Effector CD4-positive, alpha-beta T cell (primary cell): Measurements from ENCODE around the gene MEX3D.
"Not testable (repeated sequence)": the region's sequence is repeated elsewhere in the genome, so short reads cannot be mapped to it uniquely, and the experiment has no call there.

ENCODE experiments used
- DNase-seq: peaks from one replicate; pipeline ENCODE4 v3.0.0-alpha.2; 2020

The MEX3D gene

DNA sequence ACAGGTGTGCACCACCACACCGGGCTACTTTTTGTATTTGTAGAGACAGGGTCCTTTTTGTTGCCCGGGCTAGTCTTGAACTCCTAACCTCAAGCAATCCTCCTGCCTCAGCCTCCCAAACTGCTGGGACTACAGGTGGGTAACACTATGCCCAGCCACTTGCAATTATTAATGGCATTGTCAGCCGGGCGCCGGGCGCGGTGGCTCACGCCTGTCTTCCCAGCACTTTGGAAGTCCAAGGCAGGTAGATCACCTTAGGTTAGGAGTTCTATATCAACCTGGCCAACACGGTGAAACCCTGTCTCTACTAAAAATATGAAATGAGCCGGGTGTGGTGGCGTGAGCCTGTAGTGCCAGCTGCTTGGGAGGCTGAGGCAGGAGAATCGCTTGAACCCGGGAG lies 2.7 kb upstream of the MEX3D start:
- DNase-seq: no peak

DNA sequence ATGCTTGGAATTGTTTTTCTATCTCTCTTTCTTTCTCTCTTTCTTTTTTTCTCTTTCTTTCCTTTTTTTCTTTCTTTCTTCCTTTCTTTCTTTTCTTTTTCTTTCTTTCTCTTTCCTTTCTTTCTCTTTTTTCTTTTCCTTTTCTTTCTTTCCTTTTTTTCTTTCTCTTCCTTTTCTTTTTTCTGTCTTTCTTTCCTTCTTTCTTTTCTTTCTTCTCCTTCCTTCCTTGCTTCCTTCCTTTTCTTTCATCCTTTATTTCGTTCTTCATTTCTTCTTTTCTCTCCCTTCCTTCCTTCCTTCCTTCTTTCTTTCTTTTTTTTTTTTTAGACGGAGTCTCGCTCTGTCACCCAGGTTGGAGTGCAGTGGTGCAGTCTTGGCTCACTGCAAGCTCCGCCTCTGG lies 1.9 kb upstream of the MEX3D start:
- no peak for DNase-seq

DNA sequence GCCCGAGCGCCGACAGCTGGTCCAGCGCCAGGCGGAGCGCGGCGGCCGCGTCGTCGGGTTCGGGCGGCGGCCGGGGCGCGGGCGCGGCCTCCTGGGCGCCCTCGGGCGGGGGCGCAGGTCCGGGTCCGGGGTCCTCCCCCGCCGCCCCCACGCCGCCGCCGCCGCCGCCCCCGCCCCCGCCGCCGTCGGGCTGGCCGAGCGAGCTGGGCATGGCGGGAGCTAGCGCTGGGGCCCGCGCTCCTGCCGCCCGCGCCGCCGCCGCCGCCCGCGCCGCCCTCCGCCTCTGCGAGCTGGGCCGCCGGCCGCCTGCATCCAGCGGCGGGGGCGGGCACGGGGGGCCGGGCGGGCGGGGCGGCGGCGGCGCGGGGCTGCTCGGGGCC lies 287 bp downstream of the MEX3D start:
- DNase-seq: no peak

DNA sequence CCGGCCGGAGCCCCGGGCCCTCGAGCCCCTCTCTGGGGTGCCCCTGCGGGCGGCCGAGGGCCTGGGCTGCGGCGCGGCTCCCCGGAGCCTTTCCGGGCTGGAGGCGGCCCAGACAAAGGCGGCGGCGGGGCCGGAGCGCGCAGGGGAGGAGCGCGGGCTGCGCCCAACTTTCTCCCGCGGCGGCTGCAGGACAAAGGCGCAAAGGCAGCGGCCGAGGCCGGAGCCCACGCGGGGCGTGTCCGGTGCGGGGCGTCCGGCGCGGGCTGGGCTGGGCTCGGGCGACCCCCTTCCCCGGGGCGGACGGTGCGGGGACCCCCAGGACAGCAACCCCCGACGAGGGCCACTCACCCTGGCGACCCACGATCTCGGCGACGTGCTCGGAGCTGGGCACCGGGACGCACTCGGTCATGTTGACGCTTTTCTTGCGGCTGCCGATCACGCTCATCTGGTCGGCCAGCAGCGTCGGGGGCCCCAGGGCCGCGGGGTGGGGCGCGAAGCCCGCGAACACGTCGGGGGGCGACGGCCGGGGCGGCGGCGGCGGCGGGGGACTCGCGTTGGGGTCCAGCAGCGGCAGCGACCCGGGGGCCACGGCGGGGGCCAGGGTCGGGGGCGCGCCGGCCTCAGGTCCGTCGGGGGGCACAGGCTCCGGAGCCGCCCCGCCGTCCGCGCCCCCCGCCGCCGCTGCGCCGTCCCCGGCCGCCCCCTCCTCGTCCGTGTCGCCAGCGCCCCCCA lies 843 bp downstream of the MEX3D start:
- DNase-seq: no peak

DNA sequence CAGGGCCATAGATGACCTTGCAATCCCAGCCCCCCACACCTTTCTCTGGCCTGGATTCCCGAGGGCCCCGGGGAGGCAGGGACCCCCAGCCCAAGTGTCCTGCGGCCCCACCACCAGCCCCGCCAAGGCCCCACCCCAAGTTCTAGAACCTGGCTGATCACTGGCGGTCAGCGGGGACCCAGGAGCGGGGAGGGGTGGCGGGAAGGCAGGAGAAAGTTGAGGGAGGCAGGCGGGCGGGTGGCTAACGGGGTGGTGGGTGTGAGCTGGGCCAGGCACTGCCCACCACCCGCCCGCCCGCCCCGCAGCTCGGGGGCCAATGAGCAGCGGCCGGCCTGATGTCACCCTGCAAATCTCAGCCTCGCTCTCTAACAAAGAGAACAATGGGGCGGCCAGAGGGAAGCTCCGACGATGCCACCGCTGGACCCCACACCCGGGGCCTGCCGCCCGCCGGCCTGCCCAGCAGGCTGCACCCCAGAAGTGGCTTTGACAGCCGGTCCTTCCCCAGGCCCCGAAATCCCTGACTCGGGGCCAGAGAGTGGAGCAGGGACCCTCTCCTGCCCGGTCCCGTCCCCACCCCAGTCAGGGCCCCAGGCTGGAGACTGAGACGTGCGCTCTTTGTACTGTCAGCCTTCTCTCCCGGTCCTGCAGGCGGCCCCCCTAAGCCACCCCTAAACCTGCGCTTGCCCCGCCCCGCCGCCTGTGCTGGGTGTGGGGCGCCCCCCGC lies 1.6 kb downstream of the MEX3D start:
- no peak for DNase-seq

DNA sequence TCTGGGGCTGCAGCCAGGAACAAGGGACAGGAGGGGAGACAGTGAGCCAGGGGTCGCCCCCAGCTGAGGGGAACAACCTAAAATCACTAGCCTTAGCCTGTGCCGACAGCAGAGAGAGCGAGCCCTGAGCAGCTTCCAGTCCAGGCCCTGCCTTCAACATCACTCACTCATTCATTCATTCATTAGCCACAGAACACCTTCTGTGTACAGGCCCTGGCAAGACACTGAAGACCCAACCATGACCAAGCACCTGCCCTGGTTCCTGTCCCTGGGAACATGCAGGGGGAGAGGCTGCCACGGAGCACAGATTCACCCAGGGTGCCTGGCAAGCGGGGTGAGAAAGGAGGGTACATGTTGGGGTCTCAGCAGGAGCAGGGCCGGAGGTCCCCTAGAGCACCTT lies 4.9 kb downstream of the MEX3D start:
- DNase-seq: no peak

DNA sequence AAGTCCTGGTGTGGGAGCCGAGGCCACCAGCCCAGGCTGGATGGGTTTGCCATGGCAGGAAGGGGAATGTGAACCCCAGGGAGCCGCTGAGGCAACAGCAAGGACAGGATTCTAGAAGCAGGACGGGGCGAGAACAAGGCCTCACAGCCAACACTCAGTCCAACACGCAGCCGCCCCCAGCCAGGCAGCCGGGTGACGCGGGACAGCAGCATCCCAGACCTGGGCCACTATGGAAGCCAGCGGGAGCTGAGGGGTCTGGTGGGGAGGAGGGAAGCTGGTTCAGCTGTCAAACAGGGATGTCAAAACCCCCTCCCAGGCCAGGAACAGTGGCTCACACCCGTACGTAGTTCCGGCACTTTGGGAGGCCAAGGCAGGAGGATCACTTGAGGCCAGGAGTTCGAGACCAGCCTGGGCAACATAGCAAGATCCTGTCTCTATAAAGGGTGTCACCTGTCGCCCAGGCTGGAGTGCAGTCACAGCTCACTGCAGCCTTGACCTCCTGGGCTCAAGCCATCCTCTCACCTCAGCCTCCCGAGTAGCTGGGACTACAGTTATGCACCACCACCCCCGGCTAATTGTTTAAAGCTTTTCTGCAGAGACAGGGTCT lies 6.8 kb downstream of the MEX3D start:
- no peak for DNase-seq

DNA sequence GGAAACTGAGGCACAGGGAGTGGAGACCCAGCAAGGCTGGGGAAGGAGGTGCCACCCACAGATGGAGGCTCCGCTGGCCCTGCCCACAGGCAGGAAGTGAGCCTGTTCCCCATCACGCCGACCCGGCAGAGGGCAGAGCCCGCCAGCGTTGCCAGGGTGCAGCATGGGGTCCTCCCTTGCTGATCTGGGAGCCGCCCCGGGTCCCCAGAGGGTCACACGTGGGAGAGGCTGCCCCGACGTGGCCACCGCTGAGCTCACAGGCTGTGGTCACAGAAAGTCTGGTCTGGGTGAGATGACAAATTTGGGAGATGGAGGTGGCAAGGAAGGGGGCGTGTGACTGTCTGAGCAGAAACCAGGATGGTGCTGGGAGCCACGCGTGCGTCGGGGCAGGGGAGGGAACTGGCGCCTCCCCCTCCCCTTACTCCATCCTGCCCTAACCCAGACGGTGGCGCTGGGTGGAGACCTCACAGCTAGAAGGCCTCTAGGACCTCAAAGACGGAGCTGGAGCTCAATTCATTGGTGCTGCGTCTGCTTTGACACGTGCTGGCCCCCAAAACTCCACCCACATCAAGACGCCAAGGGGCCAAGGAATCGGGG lies 7.7 kb downstream of the MEX3D start:
- DNase-seq: no peak

DNA sequence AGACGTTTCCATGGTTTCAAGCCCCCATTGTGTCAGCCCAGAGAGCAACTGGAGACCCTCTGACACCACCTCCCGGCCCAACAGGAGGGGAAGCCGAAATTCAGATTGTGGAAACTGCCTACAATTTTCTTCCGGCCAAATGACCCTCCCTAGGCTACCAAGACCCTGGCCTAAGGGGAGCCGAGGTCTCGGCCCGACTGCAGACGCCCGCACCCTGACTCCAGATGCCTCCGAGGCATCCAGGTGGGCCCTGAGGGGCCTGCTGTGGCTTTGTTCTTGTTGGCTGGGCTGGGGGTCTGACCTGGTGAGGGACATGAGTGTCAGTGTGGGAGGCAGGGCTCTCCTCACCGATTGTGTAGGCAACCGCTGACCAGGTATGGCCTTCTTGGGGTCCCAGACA lies 9.6 kb downstream of the MEX3D start:
- DNase-seq: no peak

DNA sequence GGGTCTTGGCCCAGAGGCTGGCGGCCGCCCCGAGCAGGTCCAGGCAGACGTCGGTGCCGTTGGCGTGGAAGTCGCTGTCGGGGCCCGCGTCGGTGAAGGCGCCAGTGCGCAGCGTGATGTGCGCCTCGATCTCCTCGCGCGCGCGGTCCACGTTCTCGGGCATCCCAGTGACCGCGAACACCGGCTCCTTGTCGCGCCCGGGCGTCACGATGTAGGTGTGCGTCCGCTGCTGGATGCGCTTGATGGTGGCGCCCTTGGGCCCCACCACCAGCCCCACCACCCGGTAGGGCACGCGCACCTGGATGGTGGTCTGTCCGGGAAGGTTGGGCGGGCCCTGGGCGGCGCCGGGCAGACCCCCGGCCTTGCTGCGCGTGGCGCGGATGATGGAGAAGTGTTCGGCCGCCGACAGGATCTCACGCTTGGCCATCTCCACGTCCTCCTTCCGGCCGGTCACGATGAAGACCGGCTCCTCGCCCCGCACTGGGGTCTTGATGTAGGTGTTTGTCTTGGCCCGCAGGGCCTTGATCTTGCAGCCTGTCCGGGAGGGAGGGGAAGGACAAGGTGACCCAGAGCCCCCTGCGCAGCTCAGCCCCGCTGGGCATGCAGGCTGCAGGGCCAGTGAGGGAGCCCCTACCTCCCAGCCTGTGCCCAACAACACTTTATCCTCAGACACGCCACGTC lies 11.6 kb downstream of the MEX3D start:
- DNase-seq: no peak

DNA sequence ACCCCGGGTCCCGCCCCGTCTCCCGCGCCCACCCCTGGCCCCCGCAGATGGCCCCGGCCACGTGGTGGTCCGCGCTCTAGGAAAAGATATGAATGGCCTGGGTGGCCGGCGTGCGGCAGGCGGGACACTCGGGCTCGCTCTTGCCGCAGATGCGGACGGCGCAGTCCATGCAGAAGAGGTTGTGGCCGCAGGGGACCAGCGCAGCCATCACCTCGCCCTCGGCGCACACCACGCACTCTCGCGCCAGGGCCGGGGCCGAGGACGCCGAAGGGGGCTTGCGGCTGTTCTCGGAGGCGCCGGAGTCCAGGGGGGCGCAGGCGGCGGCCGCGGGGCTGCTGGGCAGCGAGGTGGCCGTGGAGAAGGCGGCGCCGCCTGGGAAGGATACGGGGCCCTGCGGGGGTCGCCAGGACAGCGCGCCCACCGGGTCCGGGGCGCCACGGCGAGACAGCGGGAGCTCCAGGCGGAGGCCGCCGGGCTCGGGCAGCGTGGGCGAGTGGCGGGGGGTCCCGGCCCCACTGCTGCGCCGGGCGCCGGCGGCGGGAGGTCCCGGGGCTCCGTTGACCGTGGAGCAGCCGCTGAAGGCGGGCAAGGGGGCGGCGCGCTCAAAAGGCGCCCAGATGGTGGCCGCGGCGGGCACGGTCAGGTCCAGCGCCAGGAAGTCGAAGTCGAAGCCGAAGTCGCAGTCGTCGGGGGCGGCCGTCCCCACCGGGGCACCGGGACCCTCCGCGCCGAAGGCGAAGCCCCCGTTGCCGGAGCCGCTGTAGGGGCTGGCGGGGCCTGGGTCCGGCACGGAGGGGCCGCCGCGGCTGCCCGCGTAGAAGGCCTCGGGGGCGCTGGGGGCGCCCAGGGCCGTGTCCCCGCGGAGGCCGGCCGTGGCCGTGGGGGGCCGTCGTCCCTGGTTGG lies 12.4 kb downstream of the MEX3D start:
- no peak for DNase-seq

DNA sequence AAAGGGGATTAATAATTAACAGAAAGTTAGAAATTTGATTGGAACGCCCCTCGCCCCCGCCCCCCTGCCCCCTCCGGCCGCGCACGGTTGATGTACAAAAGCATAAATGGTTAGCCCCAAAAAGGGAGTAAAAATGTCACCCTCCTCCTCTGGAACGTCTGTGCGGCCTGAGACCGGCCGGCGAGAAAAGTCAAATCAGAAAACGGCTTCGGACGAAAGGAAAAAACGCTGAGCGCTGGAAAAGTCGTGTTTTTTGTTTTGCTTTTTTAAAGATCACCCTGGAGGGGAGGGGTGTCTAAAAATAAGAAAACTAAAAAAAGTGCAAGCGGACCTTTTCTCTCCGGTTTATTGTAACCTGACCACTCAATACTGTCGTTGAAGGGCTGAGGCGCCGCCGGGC lies 13.2 kb downstream of the MEX3D start:
- DNase-seq: no peak

DNA sequence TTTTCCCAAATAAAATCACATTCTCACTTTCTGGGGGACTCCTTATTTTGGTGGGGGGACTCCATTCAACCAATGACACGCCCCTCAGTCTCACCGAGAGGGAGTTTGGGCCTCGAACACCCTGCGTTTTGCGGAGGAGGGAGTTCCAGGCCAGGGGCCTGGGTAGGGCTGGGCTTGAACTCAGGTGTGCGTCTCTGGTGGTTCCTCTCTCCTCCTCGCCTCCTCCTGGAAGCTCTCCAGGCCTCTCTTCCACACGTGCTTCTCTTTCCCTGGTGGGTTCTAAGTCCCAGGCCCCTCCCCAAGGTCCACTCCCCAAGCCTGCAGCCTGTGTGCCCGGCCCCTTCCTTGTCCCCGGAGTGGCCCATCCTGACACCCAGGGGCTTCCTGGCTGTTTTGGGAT lies 14.7 kb downstream of the MEX3D start:
- no peak for DNase-seq

DNA sequence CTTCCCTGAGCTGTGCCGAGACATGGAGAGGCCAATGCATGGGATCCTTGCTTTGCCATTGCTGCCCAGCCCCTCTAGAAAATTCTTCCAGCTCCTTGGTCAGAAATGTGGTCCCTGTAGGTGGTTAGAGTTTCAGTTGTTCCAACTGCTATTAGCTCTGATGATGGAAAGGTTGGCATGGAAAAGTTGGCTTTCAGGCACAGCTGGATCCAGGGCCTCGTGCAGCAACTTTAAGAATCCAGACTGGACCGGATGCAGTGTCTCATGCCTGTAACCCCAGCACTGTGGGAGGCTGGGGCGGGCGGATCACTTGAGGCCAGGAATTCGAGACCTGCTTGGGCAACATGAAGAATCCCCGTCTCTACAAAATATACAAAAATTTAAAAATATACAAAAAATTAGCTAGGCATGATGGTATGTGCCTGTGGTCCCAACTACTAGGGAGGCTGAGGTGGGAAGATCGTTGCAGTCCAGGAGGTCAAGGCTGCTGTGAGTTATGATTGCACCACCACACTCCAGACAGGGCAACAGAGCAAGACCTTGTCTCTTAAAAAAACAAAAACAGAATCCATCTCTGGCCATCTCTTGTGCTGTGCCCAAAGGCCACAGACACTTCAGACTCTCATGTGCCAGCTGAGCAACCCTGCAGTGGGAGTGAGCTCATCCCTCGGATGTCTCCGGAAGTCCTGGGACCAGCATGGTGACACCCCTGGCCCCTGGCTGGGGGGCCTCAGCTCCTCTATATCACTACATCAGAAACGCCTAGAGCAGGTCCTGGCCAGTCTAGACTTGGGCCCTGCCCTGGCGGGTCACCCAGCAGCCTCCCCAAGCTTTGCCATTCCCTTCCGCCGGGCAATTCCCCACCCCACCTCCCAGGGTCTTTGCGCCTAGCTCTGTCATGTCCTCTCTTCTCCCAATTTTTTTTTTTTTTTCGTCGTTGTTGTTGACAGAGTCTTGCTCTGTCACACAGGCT lies 16.8 kb downstream of the MEX3D start:
- DNase-seq: no peak

DNA sequence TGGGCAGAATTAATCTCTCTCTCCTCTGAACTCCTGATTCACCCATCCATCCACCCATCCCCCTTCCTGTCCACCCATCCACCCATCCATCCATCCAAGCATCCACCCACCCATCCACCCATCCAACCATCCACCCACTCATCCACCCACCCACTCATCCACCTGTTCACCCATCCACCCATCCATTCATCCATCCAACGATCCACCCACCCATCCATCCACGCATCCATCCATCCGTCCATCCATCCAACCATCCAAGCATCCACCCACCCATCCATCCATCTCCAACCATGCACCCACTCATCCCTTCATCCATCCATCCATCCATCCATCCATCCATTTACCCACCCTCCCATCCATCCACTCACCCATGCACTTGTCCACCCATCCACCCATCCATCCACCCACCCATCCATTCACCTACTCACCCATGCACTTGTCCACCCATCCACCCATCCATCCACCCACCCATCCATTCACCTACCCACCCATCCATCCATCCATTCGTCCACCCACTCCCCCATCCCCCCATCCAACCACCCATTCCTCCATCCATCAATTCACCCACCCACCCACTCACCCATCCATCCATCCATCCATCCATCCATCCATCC lies 18.7 kb downstream of the MEX3D start:
- DNase-seq: no peak

DNA sequence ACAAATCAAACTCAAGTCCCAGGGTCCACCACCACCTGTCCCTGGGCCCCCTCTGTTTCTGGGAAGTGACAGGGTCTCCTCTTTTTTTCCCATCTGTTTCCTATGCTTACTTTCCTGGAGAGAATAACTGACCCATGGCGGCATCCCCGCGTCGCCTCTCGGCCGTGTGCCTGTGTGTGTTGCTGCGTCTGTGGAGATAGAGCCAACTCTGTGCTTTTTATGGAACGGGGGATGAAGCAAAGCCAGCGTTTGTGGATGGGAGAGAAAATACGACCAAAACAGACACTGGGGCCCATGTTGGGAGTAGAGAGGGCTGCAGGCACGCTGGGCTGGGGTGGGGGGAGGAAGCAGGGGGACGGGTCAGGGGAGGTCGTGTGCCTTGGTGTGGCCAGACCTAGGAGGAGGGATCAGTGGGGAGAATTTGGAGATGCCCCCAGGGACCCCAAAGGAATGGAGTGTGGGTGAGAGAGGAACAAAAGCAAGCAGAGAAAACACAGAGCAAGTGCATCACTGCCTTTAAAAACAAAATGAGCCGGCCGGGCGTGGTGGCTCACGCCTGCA lies 27.7 kb downstream of the MEX3D start:
- no peak for DNase-seq

DNA sequence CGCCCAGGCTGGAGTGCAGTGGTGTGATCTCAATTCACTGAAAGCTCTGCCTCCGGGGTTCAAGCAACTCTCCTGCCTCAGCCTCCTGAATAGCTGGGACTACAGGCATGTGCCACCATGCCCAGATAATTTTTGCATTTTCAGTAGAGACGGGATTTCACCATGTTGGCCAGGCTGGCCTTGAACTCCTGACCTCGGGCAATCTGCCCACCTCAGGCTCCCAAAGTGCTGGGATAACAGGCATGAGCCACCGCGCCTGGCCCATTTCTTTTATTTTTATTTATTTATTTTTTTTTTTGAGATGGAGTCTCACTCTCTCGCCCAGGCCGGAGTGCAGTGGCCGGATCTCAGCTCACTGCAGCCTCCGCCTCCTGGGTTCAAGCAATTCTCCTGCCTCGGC lies 28.4 kb downstream of the MEX3D start:
- DNase-seq: not testable (repeated sequence)

DNA sequence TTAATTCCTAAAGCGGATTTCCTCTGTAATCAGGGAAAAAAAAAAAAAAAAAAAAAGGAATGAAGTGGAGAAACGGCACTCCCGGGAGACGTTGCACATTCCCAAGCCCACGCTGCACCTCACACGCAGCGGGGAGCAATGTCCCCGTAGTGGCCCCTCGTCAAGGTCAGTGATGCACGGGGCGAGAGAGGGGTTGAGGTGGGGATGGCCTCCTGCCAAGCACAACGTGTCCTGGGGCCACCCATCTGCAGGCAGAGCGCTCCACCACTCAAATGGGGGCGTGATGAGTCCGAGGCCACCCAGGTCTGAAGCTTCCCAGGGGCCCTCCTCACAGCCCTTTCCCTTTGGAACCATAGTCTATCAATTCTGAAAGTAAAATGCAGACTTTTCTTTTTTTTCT lies 29.1 kb downstream of the MEX3D start:
- no peak for DNase-seq

DNA sequence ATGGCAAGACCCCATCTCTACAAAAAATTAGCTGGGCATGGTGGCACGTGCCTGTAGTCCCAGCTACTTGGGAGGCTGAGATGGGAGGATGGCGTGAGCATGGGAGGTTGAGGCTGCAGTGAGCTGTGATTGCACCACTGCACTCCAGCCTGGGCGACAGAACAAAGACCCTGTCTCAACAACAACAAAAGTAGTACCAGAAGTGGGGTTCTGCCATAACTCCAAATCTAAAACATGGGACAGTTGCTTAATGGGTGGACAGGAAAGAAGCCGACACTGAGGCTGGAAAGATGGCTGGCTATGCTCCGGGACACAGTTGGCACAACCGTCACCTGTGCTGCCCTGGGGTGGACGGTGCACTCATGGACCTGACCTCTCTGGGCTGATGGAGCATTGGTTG lies 32.4 kb downstream of the MEX3D start:
- DNase-seq: not testable (repeated sequence)

DNA sequence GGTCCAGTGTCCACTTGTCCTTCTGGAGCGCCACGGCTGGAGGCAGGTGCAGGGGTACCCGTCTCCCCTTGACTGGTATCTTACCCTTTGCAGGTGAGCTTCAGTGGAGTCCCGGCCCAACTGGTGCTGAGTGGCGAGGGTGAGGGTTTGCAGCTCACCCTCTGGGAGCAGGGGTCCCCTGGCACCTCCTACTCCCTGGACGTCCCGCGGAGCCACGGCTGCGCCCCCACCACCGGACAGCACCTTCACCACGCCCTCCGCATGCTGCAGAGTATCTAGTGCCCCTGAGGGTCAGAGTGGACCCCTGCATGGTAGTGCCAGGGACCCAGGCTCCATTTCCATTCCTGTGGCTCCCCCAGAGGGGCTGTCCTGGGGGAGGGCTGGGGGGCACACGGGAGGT lies 33.2 kb downstream of the MEX3D start:
- DNase-seq: no peak
